Glutamatergic neuron (in vitro differentiated cells): ENCODE data around the gene GRIP2. TPM values are rescaled to one million over a fixed set of nuclear protein-coding genes. Genes with fewer than 3 reads are reported as not detected.

Source experiments
- DNase-seq: peaks from one replicate; pipeline ENCODE4 v3.0.0; 2022
- H3K27ac Mint-ChIP-seq: one replicate; pipeline ENCODE4 v1.8.0; 2020; ENCODE audit warnings: mild to moderate bottlenecking, mixed read lengths, inconsistent platforms; ENCODE audit not compliant: unreplicated experiment
- H3K27me3 Mint-ChIP-seq: one replicate; pipeline ENCODE4 v1.8.0; 2020; ENCODE audit warnings: mild to moderate bottlenecking, moderate library complexity, mixed read lengths, inconsistent platforms; ENCODE audit not compliant: unreplicated experiment
- H3K36me3 Mint-ChIP-seq: one replicate; pipeline ENCODE4 v1.8.0; 2020; ENCODE audit warnings: mild to moderate bottlenecking, mixed read lengths, inconsistent platforms; ENCODE audit not compliant: unreplicated experiment
- H3K4me1 Mint-ChIP-seq: one replicate; pipeline ENCODE4 v1.8.0; 2020; ENCODE audit warnings: mild to moderate bottlenecking, low read depth, mixed read lengths, inconsistent platforms; ENCODE audit not compliant: unreplicated experiment
- H3K4me3 Mint-ChIP-seq: one replicate; pipeline ENCODE4 v1.8.0; 2020; ENCODE audit warnings: mild to moderate bottlenecking, mixed read lengths, inconsistent platforms; ENCODE audit not compliant: unreplicated experiment
- H3K9me3 Mint-ChIP-seq: one replicate; pipeline ENCODE4 v1.8.0; 2020; ENCODE audit warnings: mild to moderate bottlenecking, moderate library complexity, mixed read lengths, inconsistent platforms; ENCODE audit not compliant: unreplicated experiment
- CTCF ChIP-seq: fragments of 200-600 bp; sonication (generic); IDR thresholded peaks from one replicate; pipeline ENCODE4 v1.5.0; 2021; ENCODE audit not compliant: partially characterized antibody, unreplicated experiment
- total RNA-seq: library from RNA; stranded (reverse); fragmentation: NEBNext Ultra II Directional; extraction: Animal tissue kit (Norgen Biotek cat#: 25700); gene quantifications from one replicate; pipeline ENCODE4 v1.2.1, GENCODE V29; 2021; ENCODE audit not compliant: unreplicated experiment

GRIP2 gene
- total RNA-seq, 1 donor from 2014 or later = 0.34 TPM

GRCh38 chr3:14439501-14440167, 100.5 kb downstream of the GRIP2 start:
- H3K27me3 Mint-ChIP-seq = peaks cover 4% of the 10 kb centered on the region
- H3K27ac Mint-ChIP-seq = no peak overlapping the region
- no peak for TF ChIP-seq CTCF
- no peak for DNase-seq
- peaks cover 5% of the 10 kb centered on the region for H3K36me3 Mint-ChIP-seq
- H3K9me3 Mint-ChIP-seq = no peaks in the 10 kb centered on the region
- H3K4me1 Mint-ChIP-seq = peaks cover 11% of the 10 kb centered on the region
- no peak overlapping the region for H3K4me3 Mint-ChIP-seq

Other genes starting within 250 kb of the GRIP2 start
- gene SLC6A6, start 137.7 kb downstream of the GRIP2 start, total RNA-seq = 21.9 TPM
- 22.1 TPM for gene CCDC174, start 111.4 kb upstream of the GRIP2 start, total RNA-seq
- not detected for gene C3orf20, start 134.8 kb upstream of the GRIP2 start, total RNA-seq